Tibial artery (tissue), 4 donors: ENCODE results near the gene INSL3.

Experiments
- DNase-seq, 2 donors: peaks; one replicate each; pipeline ENCODE4 v3.0.0-alpha.2; 2019
- H3K27ac ChIP-seq, 2 donors: fragments of 200-600 bp; sonication (generic) in 1 of 2; 1 replicate in 1 of 2; 2 replicates in 1 of 2; pipeline ENCODE4 v1.5.1; 2018 to 2019; ENCODE audit warnings: mild to moderate bottlenecking in 1 of 2
- H3K27me3 ChIP-seq, 2 donors: fragments of 200-600 bp; sonication (generic) in 1 of 2; one replicate each; pipeline versions ENCODE4 v1.5.1 to v1.6.0; 2016 to 2019
- H3K36me3 ChIP-seq, 3 donors: fragments of 200-600 bp; sonication (generic) in 2 of 3; one replicate each; pipeline ENCODE4 v1.5.1; 2016 to 2019; ENCODE audit warnings: mild to moderate bottlenecking in 2 of 3
- H3K4me1 ChIP-seq, 4 donors: fragments of 200-600 bp; sonication (generic) in 2 of 4; 1 replicate in 3 of 4; 2 replicates in 1 of 4; pipeline ENCODE4 v1.5.1; 2016 to 2019
- H3K4me3 ChIP-seq, 2 donors: fragments of 200-600 bp; sonication (generic) in 1 of 2; 1 replicate in 1 of 2; 2 replicates in 1 of 2; pipeline ENCODE4 v1.5.1; 2018 to 2019; ENCODE audit warnings: mild to moderate bottlenecking in 2 of 2
- H3K9me3 ChIP-seq, 3 donors: fragments of 200-600 bp; sonication (generic) in 1 of 3; one replicate each; pipeline ENCODE4 v1.5.1; 2016 to 2019
- CTCF ChIP-seq, 2 experiments: fragments of 200-600 bp in 1 of 2; fragments of 450-650 bp in 1 of 2; IDR thresholded peaks; one replicate each; pipeline ENCODE4 v1.5.1; 2017 to 2019; ENCODE audit warnings: antibody characterized with exemption in 2 of 2, mild to moderate bottlenecking in 1 of 2, moderate library complexity in 1 of 2
- intact Hi-C: fragments of 100-400 bp; cut with DNase I; formaldehyde crosslinking; loops from one replicate; pipeline ENCODE4 v1.15.0; 2023; ENCODE audit warnings: low total_unique reads

Gene INSL3

GRCh38 chr19:17836530-17836929 is 15.2 kb upstream of the INSL3 start:
- no peak overlapping the region for H3K4me3 ChIP-seq
- no peak for DNase-seq
- H3K9me3 ChIP-seq, result no peaks in the 10 kb centered on the region
- no peak for TF ChIP-seq CTCF (IDR thresholded peaks at IDR 0.05)
- no peak overlapping the region for H3K27ac ChIP-seq
- peaks cover 0 to 6% (median 2%) of the 10 kb centered on the region in 4 donors for H3K4me1 ChIP-seq
- intact Hi-C loops, result no loop called here
- no peaks in the 10 kb centered on the region for H3K36me3 ChIP-seq
- peaks cover 0 to 75% of the 10 kb centered on the region in 2 donors for H3K27me3 ChIP-seq

GRCh38 chr19:17835182-17836006 is 14.1 kb upstream of the INSL3 start:
- peaks cover 0 to 75% of the 10 kb centered on the region in 2 donors for H3K27me3 ChIP-seq
- H3K9me3 ChIP-seq, result no peaks in the 10 kb centered on the region
- peaks cover 0 to 4% (median 0%) of the 10 kb centered on the region in 4 donors for H3K4me1 ChIP-seq
- no peak overlapping the region for H3K4me3 ChIP-seq
- no peak overlapping the region for H3K27ac ChIP-seq
- intact Hi-C loops, result no loop called here
- no peak for DNase-seq
- H3K36me3 ChIP-seq, result no peaks in the 10 kb centered on the region
- TF ChIP-seq CTCF (IDR thresholded peaks at IDR 0.05), result no peak

- DNase-seq, result no peak
- intact Hi-C loops, result no loop called here
- Histone ChIP-seq H3K4me3 (no peak overlapping the region), H3K4me1 (peaks cover 0 to 8% (median 0%) of the 10 kb centered on the region in 4 donors), H3K27ac (no peak overlapping the region), H3K27me3 (peaks cover 0 to 77% of the 10 kb centered on the region in 2 donors), H3K9me3 (no peaks in the 10 kb centered on the region), H3K36me3 (no peaks in the 10 kb centered on the region)
- no peak for TF ChIP-seq CTCF (IDR thresholded peaks at IDR 0.05)
Measured at GRCh38 chr19:17834350-17835181, 13.2 kb upstream of the INSL3 start.

DNA sequence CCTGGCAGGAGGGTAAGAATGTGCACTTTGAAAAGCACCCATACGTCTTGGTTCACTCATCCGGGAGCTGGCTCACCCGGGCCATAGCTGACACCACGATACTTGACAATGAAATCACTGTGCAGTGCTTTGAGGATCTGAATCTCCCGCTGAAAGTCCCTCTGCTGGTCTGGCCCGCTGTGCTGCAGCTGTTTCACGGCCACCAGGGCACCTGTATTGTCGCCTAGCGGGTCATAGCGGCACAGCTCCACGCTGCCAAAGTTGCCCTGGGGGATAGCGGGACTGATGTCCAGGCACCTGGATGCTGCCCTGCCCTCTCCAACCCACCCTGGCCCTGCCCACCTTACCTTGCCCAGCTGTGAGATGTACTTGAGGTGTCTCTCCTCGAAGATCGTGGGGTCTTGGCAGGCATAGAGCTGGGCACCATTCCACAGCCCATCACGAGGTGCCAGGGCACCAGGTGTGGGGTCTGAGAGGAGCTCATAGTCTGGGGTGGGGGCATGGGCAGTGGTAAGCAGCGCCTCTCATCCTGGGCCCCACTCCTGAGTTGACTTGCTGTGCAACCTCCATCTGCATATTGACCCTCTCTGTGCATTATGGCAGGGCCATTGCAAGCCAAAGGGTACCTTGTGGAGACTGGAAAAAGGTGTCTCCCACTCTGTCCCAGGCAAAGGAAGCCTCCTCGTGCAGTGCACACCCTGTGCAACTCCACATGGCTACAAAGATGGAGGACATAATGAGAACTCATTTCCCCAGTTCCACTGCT is 11.3 kb upstream of the INSL3 start:
- Histone ChIP-seq H3K9me3 (no peaks in the 10 kb centered on the region), H3K36me3 (no peaks in the 10 kb centered on the region), H3K4me3 (no peak overlapping the region), H3K27ac (no peak overlapping the region), H3K4me1 (peaks cover 0 to 8% (median 0%) of the 10 kb centered on the region in 4 donors), H3K27me3 (peaks cover 0 to 75% of the 10 kb centered on the region in 2 donors)
- TF ChIP-seq CTCF (IDR thresholded peaks at IDR 0.05), result no peak
- DNase-seq, result no peak
- intact Hi-C loops, result no loop called here

- no peak for TF ChIP-seq CTCF (IDR thresholded peaks at IDR 0.05)
- no peak overlapping the region for H3K4me3 ChIP-seq
- no peaks in the 10 kb centered on the region for H3K36me3 ChIP-seq
Measured at GRCh38 chr19:17831419-17831888, 10.1 kb upstream of the INSL3 start.

More at GRCh38 chr19:17831419-17831888, 10.1 kb upstream of the INSL3 start:
- peaks cover 0 to 81% of the 10 kb centered on the region in 2 donors for H3K27me3 ChIP-seq
- no peaks in the 10 kb centered on the region for H3K9me3 ChIP-seq
- intact Hi-C loops, result no loop called here
- peaks cover 0 to 8% (median 0%) of the 10 kb centered on the region in 4 donors for H3K4me1 ChIP-seq
- no peak overlapping the region for H3K27ac ChIP-seq
- DNase-seq, result no peak
